Hepatocyte (in vitro differentiated cells): ENCODE data around the gene TEC.

Experiments used
- EZH2 ChIP-seq: fragments of 200-600 bp; sonication (generic); IDR thresholded peaks from 2 replicates; pipeline ENCODE4 v1.6.1; 2016; ENCODE audit warnings: antibody characterized with exemption, mild to moderate bottlenecking, borderline replicate concordance
- EZH2phosphoT487 ChIP-seq: fragments of 200-600 bp; sonication (generic); IDR thresholded peaks from one replicate; pipeline ENCODE4 v1.6.1; 2018; ENCODE audit warnings: antibody characterized with exemption, mild to moderate bottlenecking, low read depth, moderate library complexity; ENCODE audit not compliant: unreplicated experiment, severe bottlenecking
- TF ChIP-seq, protein P1 (sequence below): fragments of 200-600 bp; sonication (generic); IDR thresholded peaks from 2 replicates; pipeline ENCODE4 v1.5.1; 2016; ENCODE audit warnings: antibody characterized with exemption, mild to moderate bottlenecking; ENCODE audit not compliant: poor library complexity

GRCh38 chr4:48093991-48094416 lies 175.6 kb downstream of the TEC start:
- TF ChIP-seq, protein P1, sequence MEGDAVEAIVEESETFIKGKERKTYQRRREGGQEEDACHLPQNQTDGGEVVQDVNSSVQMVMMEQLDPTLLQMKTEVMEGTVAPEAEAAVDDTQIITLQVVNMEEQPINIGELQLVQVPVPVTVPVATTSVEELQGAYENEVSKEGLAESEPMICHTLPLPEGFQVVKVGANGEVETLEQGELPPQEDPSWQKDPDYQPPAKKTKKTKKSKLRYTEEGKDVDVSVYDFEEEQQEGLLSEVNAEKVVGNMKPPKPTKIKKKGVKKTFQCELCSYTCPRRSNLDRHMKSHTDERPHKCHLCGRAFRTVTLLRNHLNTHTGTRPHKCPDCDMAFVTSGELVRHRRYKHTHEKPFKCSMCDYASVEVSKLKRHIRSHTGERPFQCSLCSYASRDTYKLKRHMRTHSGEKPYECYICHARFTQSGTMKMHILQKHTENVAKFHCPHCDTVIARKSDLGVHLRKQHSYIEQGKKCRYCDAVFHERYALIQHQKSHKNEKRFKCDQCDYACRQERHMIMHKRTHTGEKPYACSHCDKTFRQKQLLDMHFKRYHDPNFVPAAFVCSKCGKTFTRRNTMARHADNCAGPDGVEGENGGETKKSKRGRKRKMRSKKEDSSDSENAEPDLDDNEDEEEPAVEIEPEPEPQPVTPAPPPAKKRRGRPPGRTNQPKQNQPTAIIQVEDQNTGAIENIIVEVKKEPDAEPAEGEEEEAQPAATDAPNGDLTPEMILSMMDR, result no peak
- no peak for TF ChIP-seq EZH2
- TF ChIP-seq EZH2phosphoT487, result no peak
